ENCODE data around the gene TRPM1.

GRCh38 chr15:31016446-31016915 is 85.0 kb downstream of the TRPM1 start:
- TF ChIP-seq CTCF (IDR thresholded peaks at IDR 0.05): no peak
- TF ChIP-seq POLR2A (IDR thresholded peaks at IDR 0.05): no peak
